H1 (cell line): Measurements from ENCODE around the gene PIK3R3. TPM values are rescaled to one million over a fixed set of nuclear protein-coding genes. Genes with fewer than 3 reads are reported as not detected.

Source experiments
- CTCF ChIA-PET: fragments of 300-600 bp; sonication (Branson Sonifier 250); formaldehyde crosslinking; loops from one replicate; lab custom pipeline; 2021; ENCODE audit not compliant: partially characterized antibody; lab: Charles Lee
- POLR2A ChIA-PET: fragments of 300-600 bp; sonication (Branson Sonifier 250); formaldehyde crosslinking; loops from one replicate; lab custom pipeline; 2021; ENCODE audit warnings: inconsistent platforms; ENCODE audit not compliant: partially characterized antibody; lab: Charles Lee
- DNase-seq, 2 experiments: peaks; one replicate each; pipeline versions ENCODE4 v3.0.0 to v3.0.0-alpha.2; 2010 to 2022; ENCODE audit warnings: low spot score in 2 of 2, low read depth in 1 of 2, mixed read lengths in 1 of 2
- FAIRE-seq: peaks from 2 replicates; lab custom pipeline; 2011; peaks lifted over from hg19 to GRCh38; lab: Jason Lieb, UNC
- H2AFZ ChIP-seq: 2 replicates; pipeline ENCODE4 v1.8.1; 2012; ENCODE audit warnings: low read length, inconsistent platforms
- H2AK5ac ChIP-seq: 2 replicates; pipeline ENCODE4 v1.6.1; 2013; ENCODE audit warnings: low read depth, low read length
- H2BK120ac ChIP-seq: replicated peaks from 2 replicates; pipeline ENCODE3; 2013; ENCODE audit warnings: low read depth, low read length, inconsistent platforms
- H2BK12ac ChIP-seq: 2 replicates; pipeline ENCODE4 v1.6.1; 2013; ENCODE audit warnings: low read depth, low read length
- H2BK15ac ChIP-seq: 2 replicates; pipeline ENCODE4 v1.6.1; 2013; ENCODE audit warnings: low read length
- H2BK20ac ChIP-seq: 2 replicates; pipeline ENCODE4 v1.6.1; 2013; ENCODE audit warnings: low read length
- H2BK5ac ChIP-seq: 2 replicates; pipeline ENCODE4 v1.6.1; 2013; ENCODE audit warnings: low read depth, low read length
- H3K14ac ChIP-seq: 2 replicates; pipeline ENCODE4 v1.6.1; 2013; ENCODE audit warnings: inconsistent platforms; ENCODE audit not compliant: insufficient read length
- H3K18ac ChIP-seq: 2 replicates; pipeline ENCODE4 v1.6.1; 2013; ENCODE audit warnings: low read length; ENCODE audit errors: extremely low read depth
- H3K23ac ChIP-seq: 2 replicates; pipeline ENCODE4 v1.6.1; 2013; ENCODE audit warnings: inconsistent platforms; ENCODE audit not compliant: insufficient read length
- H3K23me2 ChIP-seq: 2 replicates; pipeline ENCODE4 v1.6.1; 2013; ENCODE audit warnings: low read depth, low read length
- H3K27ac ChIP-seq: 2 replicates; pipeline ENCODE4 v1.6.1; 2011; ENCODE audit warnings: low read depth, low read length, inconsistent platforms
- H3K27me3 ChIP-seq, 4 experiments: replicated peaks in 1 of 4; 1 replicate in 1 of 4; 2 replicates in 3 of 4; pipeline versions ENCODE4 v1.6.1 to v1.8.1; 2011 to 2013; ENCODE audit warnings: low read length in 3 of 4, mild to moderate bottlenecking in 3 of 4, inconsistent platforms in 2 of 4, mixed read lengths in 2 of 4, moderate library complexity in 1 of 4; ENCODE audit not compliant: control insufficient read depth in 3 of 4, insufficient read depth in 3 of 4; ENCODE audit errors: extremely low read depth in 1 of 4
- H3K36me3 ChIP-seq, 4 experiments: 2 replicates each; pipeline versions ENCODE4 v1.6.1 to v1.8.1; 2011 to 2013; ENCODE audit warnings: mild to moderate bottlenecking in 4 of 4, low read length in 3 of 4, moderate library complexity in 2 of 4, control low read depth in 1 of 4, inconsistent platforms in 1 of 4; ENCODE audit not compliant: insufficient read depth in 4 of 4, control insufficient read depth in 2 of 4
- H3K4ac ChIP-seq: replicated peaks from 2 replicates; pipeline ENCODE3; 2013; ENCODE audit warnings: low read length, low read depth, mixed read lengths, inconsistent platforms; ENCODE audit not compliant: insufficient read length
- H3K4me1 ChIP-seq, 4 experiments: replicated peaks in 1 of 4; 1 replicate in 1 of 4; 2 replicates in 3 of 4; pipeline versions ENCODE4 v1.6.1 to v1.8.1; 2011 to 2013; ENCODE audit warnings: low read length in 3 of 4, inconsistent platforms in 2 of 4, mixed read lengths in 1 of 4; ENCODE audit not compliant: insufficient read depth in 4 of 4, control insufficient read depth in 3 of 4
- H3K4me2 ChIP-seq, 2 experiments: 2 replicates each; pipeline versions ENCODE4 v1.6.1 to v1.8.1; 2011 to 2013; ENCODE audit warnings: low read depth in 2 of 2, low read length in 2 of 2, control low read depth in 1 of 2, inconsistent platforms in 1 of 2, mild to moderate bottlenecking in 1 of 2; ENCODE audit not compliant: insufficient read depth in 1 of 2
- H3K4me3 ChIP-seq, 4 experiments: fragments of 200-600, 300-600 bp in 1 of 4; sonication (generic), shearing (Covaris generic), sonication (Bioruptor Twin) in 1 of 4; 2 replicates each; pipeline versions ENCODE4 v1.5.1 to v1.8.1; 2011 to 2016; ENCODE audit warnings: low read length in 4 of 4, low read depth in 3 of 4, control low read depth in 2 of 4, inconsistent platforms in 2 of 4, mild to moderate bottlenecking in 2 of 4, mixed read lengths in 1 of 4, moderate library complexity in 1 of 4; ENCODE audit not compliant: insufficient read depth in 2 of 4; ENCODE audit errors: extremely low read depth in 1 of 4
- H3K56ac ChIP-seq: replicated peaks from 2 replicates; pipeline ENCODE3; 2013; ENCODE audit warnings: low read depth, mild to moderate bottlenecking, mixed read lengths, low read length, inconsistent platforms; ENCODE audit not compliant: insufficient read length
- H3K79me1 ChIP-seq: 2 replicates; pipeline ENCODE4 v1.6.1; 2013; ENCODE audit warnings: low read depth, low read length, control low read depth
- H3K79me2 ChIP-seq, 2 experiments: 2 replicates each; pipeline versions ENCODE4 v1.6.1 to v1.8.1; 2012 to 2013; ENCODE audit warnings: low read length in 2 of 2, mild to moderate bottlenecking in 2 of 2, inconsistent platforms in 1 of 2; ENCODE audit not compliant: insufficient read depth in 2 of 2, control insufficient read depth in 1 of 2
- H3K9ac ChIP-seq, 4 experiments: replicated peaks in 1 of 4; 1 replicate in 1 of 4; 2 replicates in 3 of 4; pipeline versions ENCODE4 v1.6.1 to v1.8.1; 2011 to 2013; ENCODE audit warnings: low read depth in 3 of 4, low read length in 3 of 4, control low read depth in 2 of 4, mild to moderate bottlenecking in 2 of 4, moderate library complexity in 2 of 4, inconsistent platforms in 1 of 4; ENCODE audit errors: extremely low read depth in 1 of 4
- H3K9me3 ChIP-seq, 2 experiments: 2 replicates each; pipeline versions ENCODE4 v1.6.1 to v1.8.1; 2012 to 2013; ENCODE audit warnings: mild to moderate bottlenecking in 2 of 2, moderate library complexity in 2 of 2, control low read depth in 1 of 2, inconsistent platforms in 1 of 2, low read depth in 1 of 2, low read length in 1 of 2, mixed read lengths in 1 of 2; ENCODE audit not compliant: insufficient read depth in 2 of 2
- H4K20me1 ChIP-seq, 2 experiments: replicated peaks in 1 of 2; 2 replicates each; pipeline versions ENCODE3 to v1.8.1; 2011 to 2013; ENCODE audit warnings: inconsistent platforms in 2 of 2, low read length in 2 of 2, mild to moderate bottlenecking in 1 of 2; ENCODE audit not compliant: insufficient read depth in 2 of 2, control insufficient read depth in 1 of 2
- H4K5ac ChIP-seq: 2 replicates; pipeline ENCODE4 v1.6.1; 2013; ENCODE audit warnings: low read length, low read depth, mixed read lengths, inconsistent platforms; ENCODE audit not compliant: insufficient read length
- H4K8ac ChIP-seq: 2 replicates; pipeline ENCODE4 v1.8.0; 2013; ENCODE audit warnings: mild to moderate bottlenecking, moderate library complexity, low read length, inconsistent platforms; ENCODE audit not compliant: insufficient read depth; ENCODE audit errors: extremely low read depth
- H4K91ac ChIP-seq: replicated peaks from 2 replicates; pipeline ENCODE3; 2013; ENCODE audit warnings: low read length, mixed read lengths, inconsistent platforms; ENCODE audit not compliant: insufficient read length
- BACH1 ChIP-seq: IDR thresholded peaks from 2 replicates; pipeline ENCODE4 v1.6.1; 2012; ENCODE audit warnings: low read length, improper control_type of control experiment
- CBX8 ChIP-seq: fragments of 300-800, 300-1000 bp; sonication (generic); IDR thresholded peaks from 2 replicates; pipeline ENCODE4 v1.7.1; 2016; ENCODE audit warnings: low read depth, low read length, borderline replicate concordance
- CREB1 ChIP-seq: IDR thresholded peaks from 2 replicates; pipeline ENCODE4 v1.6.1; 2012; ENCODE audit warnings: inconsistent platforms
- CTBP2 ChIP-seq: IDR thresholded peaks from 2 replicates; pipeline ENCODE4 v1.7.0; 2011; ENCODE audit warnings: borderline replicate concordance, mild to moderate bottlenecking, moderate library complexity, mixed read lengths, low read length; ENCODE audit not compliant: insufficient read depth, insufficient read length
- NRF1 ChIP-seq: IDR thresholded peaks from 2 replicates; pipeline ENCODE4 v1.6.1; 2011; ENCODE audit warnings: mild to moderate bottlenecking, low read depth, low read length, improper control_type of control experiment
- RFX5 ChIP-seq: IDR thresholded peaks from 2 replicates; pipeline ENCODE4 v1.6.1; 2011; ENCODE audit warnings: low read depth, low read length, improper control_type of control experiment, borderline replicate concordance
- WGBS, 2 experiments: shearing (Covaris generic) in 1 of 2; methylation state at CpG; one replicate each; pipeline versions ENCODE4 v1.1.6 to v1.1.7; 2013 to 2015; ENCODE audit warnings: low lambda C conversion rate in 2 of 2, mixed read lengths in 2 of 2, inconsistent platforms in 1 of 2, low coverage in 1 of 2, missing lambda C conversion rate in 1 of 2; ENCODE audit not compliant: insufficient replicate concordance in 2 of 2, insufficient coverage in 1 of 2, insufficient read length in 1 of 2; ENCODE audit errors: extremely low coverage in 1 of 2, missing lambda C conversion rate in 1 of 2; 5-methylcytosine and 5-hydroxymethylcytosine counted together
- polyA plus RNA-seq, 7 experiments: library from polyadenylated mRNA; depleted of rRNA in 3 of 7; stranded (reverse) in 5 of 7; unstranded in 2 of 7; fragments of >200 nt in 5 of 7; fragments of 200-250 nt in 2 of 7; gene quantifications; 1 replicate in 5 of 7; 2 replicates in 1 of 7; 4 replicates in 1 of 7; pipeline versions ENCODE4 v1.2.1 to v1.2.3, GENCODE V29; 2011 to 2013; ENCODE audit warnings: missing spikeins in 2 of 7, mixed read lengths in 2 of 7
- total RNA-seq: library from RNA; stranded (reverse); fragmentation: NEBNext Ultra II Directional; extraction: Animal tissue kit (Norgen Biotek cat#: 25700); gene quantifications from 2 replicates; pipeline ENCODE4 v1.2.1, GENCODE V29; 2021

The PIK3R3 gene
- total and polyA plus RNA-seq, 2 of the 8 experiments (the other 6 are each of a cell fraction or from before 2014, with no cell fraction given) = 5.3 to 13.6 TPM

GRCh38 chr1:46172321-46172720 lies 39.9 kb upstream of the PIK3R3 start:
- no peak overlapping the region for H4K91ac ChIP-seq
- H3K27me3 ChIP-seq = peaks cover 0 to 8% (median 4%) of the 10 kb centered on the region in 4 experiments; a peak in 5 of 7 replicates
- H3K4me1 ChIP-seq = peaks cover 4 to 23% (median 13%) of the 10 kb centered on the region in 4 experiments
- TF ChIP-seq CBX8 = no peak
- TF ChIP-seq RFX5 = no peak
- TF ChIP-seq CTBP2 = no peak
- no peak for TF ChIP-seq CREB1
- TF ChIP-seq NRF1 = no peak
- TF ChIP-seq BACH1 = no peak
- 0 out of 2 replicates have a peak, but pooled peaks cover 3% of the 10 kb centered on the region for H3K79me1 ChIP-seq
- H3K23me2 ChIP-seq = no peaks in the 10 kb centered on the region
- no peaks in the 10 kb centered on the region for H3K36me3 ChIP-seq
- no peak overlapping the region for H3K9ac ChIP-seq
- H2BK120ac ChIP-seq = no peak overlapping the region
- H3K4me2 ChIP-seq = no peak overlapping the region
- no peak overlapping the region for H2BK12ac ChIP-seq
- no peak overlapping the region for H3K14ac ChIP-seq
- H2AFZ ChIP-seq = no peak overlapping the region
- H3K9me3 ChIP-seq = no peaks in the 10 kb centered on the region
- no peak overlapping the region for H4K8ac ChIP-seq
- no peak overlapping the region for H2BK5ac ChIP-seq
- WGBS, 2 experiments = 91% methylated on average over 4 of the region's 4 CpGs; no CpG with 5 or more reads in 1 of the 2 experiments
- H2BK20ac ChIP-seq = no peak overlapping the region
- ChIA-PET CTCF (interaction anchor here (0.9 to 8.7 kb wide), 5 partner anchors 12 to 136 kb away, joined by 3 to 67 read pairs (median 6); no protein-coding TSS in a partner anchor), POLR2A (interaction anchor here (0.9 to 1.2 kb wide), 2 partner anchors 27 to 139 kb away, joined by 3 read pairs; no protein-coding TSS in a partner anchor)
- H2AK5ac ChIP-seq = no peak overlapping the region
- H4K5ac ChIP-seq = no peak overlapping the region
- no peak overlapping the region for H3K56ac ChIP-seq
- H4K20me1 ChIP-seq = peaks cover 0 to 1% of the 10 kb centered on the region in 2 experiments
- H3K18ac ChIP-seq = no peak overlapping the region
- DNase-seq = no peak
- H3K79me2 ChIP-seq = no peaks in the 10 kb centered on the region
- H3K4me3 ChIP-seq = no peak overlapping the region
- H3K4ac ChIP-seq = no peak overlapping the region
- H3K23ac ChIP-seq = no peak overlapping the region
- no peak overlapping the region for H2BK15ac ChIP-seq
- no peak for FAIRE-seq
- no peak overlapping the region for H3K27ac ChIP-seq
